ENCODE results near the gene ORMDL3. TPM values are rescaled to one million over a fixed set of nuclear protein-coding genes. Genes with fewer than 3 reads are reported as not detected.

Gene ORMDL3
- total and polyA plus RNA-seq, 10 of the 15 experiments (the other 5 are each of a cell fraction or from before 2014, with no cell fraction given), result 8.8 to 98.1 (median 49.9) TPM

DNA sequence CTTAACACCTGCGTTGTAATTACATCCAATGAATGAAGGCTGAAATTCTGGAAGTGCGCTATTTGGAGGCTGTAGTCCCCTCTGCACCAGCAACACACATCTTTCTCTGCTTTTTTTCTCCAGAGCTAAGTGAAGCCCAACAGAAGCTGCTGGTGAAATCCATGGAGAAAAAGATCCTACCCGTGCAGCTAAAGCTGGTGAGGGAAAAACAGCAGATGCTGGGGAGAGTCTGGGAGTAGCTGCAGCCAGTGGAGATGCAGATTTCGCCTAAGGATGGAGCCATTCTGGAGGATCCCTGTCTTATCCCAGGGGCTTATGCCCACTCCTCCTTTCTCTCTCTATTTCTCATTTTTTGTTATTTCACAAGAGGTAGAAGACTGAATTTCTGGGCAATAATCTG lies 48.4 kb upstream of the ORMDL3 start:
- Histone ChIP-seq H3K27me3 (replicated peaks in 1 of 2; ENCODE audit: control insufficient read depth in 2 of 2, insufficient read depth in 2 of 2, low read length in 1 of 2) (peaks cover 0 to 4% of the 10 kb centered on the region in 2 experiments; a peak in 2 of 4 replicates), H3K4me2 (ENCODE audit: control insufficient read depth, insufficient read depth) (no peak overlapping the region), H3K4me1 (ENCODE audit: control insufficient read depth, insufficient read depth, low read length) (peaks cover 6% of the 10 kb centered on the region), H3K9ac (ENCODE audit: control insufficient read depth, insufficient read depth, low read length) (no peak overlapping the region), H3K36me3 (ENCODE audit: control insufficient read depth in 2 of 2, insufficient read depth in 2 of 2, low read length in 1 of 2) (no peaks in the 10 kb centered on the region), H3K9me3 (replicated peaks; ENCODE audit: control insufficient read depth, insufficient read depth, low read length) (no peaks in the 10 kb centered on the region), H3K4me3 (no peak overlapping the region), H3K79me2 (ENCODE audit: control insufficient read depth, insufficient read depth, low read length) (peaks cover 2% of the 10 kb centered on the region), H2AFZ (ENCODE audit: control insufficient read depth, low read depth, low read length) (no peak overlapping the region), H4K20me1 (ENCODE audit: control insufficient read depth, insufficient read depth) (no peaks in the 10 kb centered on the region), H3K27ac (ENCODE audit: control insufficient read depth, insufficient read depth) (no peak overlapping the region)
- ChIA-PET SMC1A (ENCODE audit: uncharacterized antibody, unreplicated experiment) (interaction anchor here (2.0 to 2.8 kb wide), 3 partner anchors 18 to 103 kb away, joined by 8 to 19 read pairs (median 9); no protein-coding TSS in a partner anchor), RAD21 (ENCODE audit: unreplicated experiment) (interaction anchor here (0.5 to 1.0 kb wide), 3 partner anchors 103 to 197 kb away, joined by 3 read pairs; no protein-coding TSS in a partner anchor), CTCF (interaction anchor here (0.6 to 9.0 kb wide), 6 partner anchors 19 to 354 kb away, joined by 3 to 120 read pairs (median 4); no protein-coding TSS in a partner anchor), POLR2A (interaction anchor here (0.5 to 0.9 kb wide), 3 partner anchors 17 to 232 kb away, joined by 3 to 4 read pairs (median 3); no protein-coding TSS in a partner anchor)
- in situ Hi-C loops (cut with MboI) (no loop called here), intact Hi-C loops (cut with micrococcal nuclease; ENCODE audit: unreplicated experiment) (no loop called here)
- BruUV-seq (replicated peaks), result no TSS peak
- TF ChIP-seq ATF7 (IDR thresholded peaks at IDR 0.05; ENCODE audit: low read depth) (no peak), JUND (IDR thresholded peaks at IDR 0.05; ENCODE audit: low read depth, low read length) (no peak)
- WGBS (ENCODE audit: insufficient coverage, insufficient replicate concordance, low lambda C conversion rate, missing lambda C conversion rate), result 73% methylated on average over 4 of the region's 4 CpGs
- FAIRE-seq (no peak), DNase-seq (ENCODE audit: low read depth, low spot score) (no peak), ATAC-seq (no peak)

DNA sequence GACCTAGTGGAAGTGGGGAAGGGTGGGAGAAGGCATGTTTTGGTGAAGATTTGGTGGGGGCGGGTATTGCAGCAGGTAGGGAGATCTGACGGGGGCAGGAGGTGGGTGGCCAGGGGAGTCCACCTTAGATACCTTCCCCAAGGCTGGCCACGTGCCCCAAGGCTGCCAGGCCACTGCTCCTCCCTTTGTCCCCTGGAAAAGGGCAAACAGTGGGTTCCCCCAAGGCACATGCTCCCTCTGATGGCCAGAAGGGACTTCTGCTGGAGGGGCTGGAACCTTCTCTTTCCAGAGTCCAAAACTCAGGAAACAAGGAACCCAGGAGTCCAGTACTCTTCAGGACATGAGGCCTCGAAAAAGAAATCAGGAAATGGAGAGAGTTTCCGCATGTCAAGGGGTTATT lies 47.0 kb upstream of the ORMDL3 start:
- no peaks in the 10 kb centered on the region for H3K79me2 ChIP-seq (ENCODE audit: control insufficient read depth, insufficient read depth, low read length)
- in situ Hi-C loops (cut with MboI) (no loop called here), intact Hi-C loops (cut with micrococcal nuclease; ENCODE audit: unreplicated experiment) (no loop called here)
- ChIA-PET CTCF (interaction anchor here (0.6 to 1.1 kb wide), 4 partner anchors 11 to 53 kb away, joined by 3 to 4 read pairs (median 4); no protein-coding TSS in a partner anchor), SMC1A (ENCODE audit: uncharacterized antibody, unreplicated experiment) (interaction anchor here (2.6 kb wide), 1 partner anchor 101 kb away, joined by 19 read pairs; no protein-coding TSS in a partner anchor), RAD21 (ENCODE audit: unreplicated experiment) (interaction anchor here (0.9 to 1.8 kb wide), 2 partner anchors 15 to 99 kb away, joined by 3 to 4 read pairs; no protein-coding TSS in a partner anchor), POLR2A (interaction anchor here (0.6 to 0.7 kb wide), 3 partner anchors 12 to 221 kb away, joined by 4 to 11 read pairs (median 5); partner anchors contain the start of gene GSDMA)
- FAIRE-seq (no peak), ATAC-seq (no peak), DNase-seq (ENCODE audit: low read depth, low spot score) (no peak)
- WGBS (ENCODE audit: insufficient coverage, insufficient replicate concordance, low lambda C conversion rate, missing lambda C conversion rate), result 24% methylated on average over 5 of the region's 5 CpGs
- no peak overlapping the region for H3K4me3 ChIP-seq
- no peak for TF ChIP-seq SP1 (IDR thresholded peaks at IDR 0.05; ENCODE audit: low read depth, low read length)
- TF ChIP-seq, protein P1, sequence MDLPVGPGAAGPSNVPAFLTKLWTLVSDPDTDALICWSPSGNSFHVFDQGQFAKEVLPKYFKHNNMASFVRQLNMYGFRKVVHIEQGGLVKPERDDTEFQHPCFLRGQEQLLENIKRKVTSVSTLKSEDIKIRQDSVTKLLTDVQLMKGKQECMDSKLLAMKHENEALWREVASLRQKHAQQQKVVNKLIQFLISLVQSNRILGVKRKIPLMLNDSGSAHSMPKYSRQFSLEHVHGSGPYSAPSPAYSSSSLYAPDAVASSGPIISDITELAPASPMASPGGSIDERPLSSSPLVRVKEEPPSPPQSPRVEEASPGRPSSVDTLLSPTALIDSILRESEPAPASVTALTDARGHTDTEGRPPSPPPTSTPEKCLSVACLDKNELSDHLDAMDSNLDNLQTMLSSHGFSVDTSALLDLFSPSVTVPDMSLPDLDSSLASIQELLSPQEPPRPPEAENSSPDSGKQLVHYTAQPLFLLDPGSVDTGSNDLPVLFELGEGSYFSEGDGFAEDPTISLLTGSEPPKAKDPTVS (IDR thresholded peaks at IDR 0.05; ENCODE audit: low read depth, low read length), result no peak
- no peak for TF ChIP-seq RBBP5 (conservative IDR thresholded peaks at IDR 0.05)
- no peak for TF ChIP-seq CREB1 (IDR thresholded peaks at IDR 0.05; ENCODE audit: low read depth)
- no peak for TF ChIP-seq ATF7 (IDR thresholded peaks at IDR 0.05; ENCODE audit: low read depth)
- no peaks in the 10 kb centered on the region for H4K20me1 ChIP-seq (ENCODE audit: control insufficient read depth, insufficient read depth)
- H3K36me3 ChIP-seq (ENCODE audit: control insufficient read depth in 2 of 2, insufficient read depth in 2 of 2, low read length in 1 of 2), result no peaks in the 10 kb centered on the region
- H3K4me2 ChIP-seq (ENCODE audit: control insufficient read depth, insufficient read depth), result no peak overlapping the region
- no peak overlapping the region for H3K9ac ChIP-seq (ENCODE audit: control insufficient read depth, insufficient read depth, low read length)
- H2AFZ ChIP-seq (ENCODE audit: control insufficient read depth, low read depth, low read length), result no peak overlapping the region
- H3K4me1 ChIP-seq (ENCODE audit: control insufficient read depth, insufficient read depth, low read length), result peaks cover 1% of the 10 kb centered on the region; the same call in 1 of the 2 replicates
- peaks cover 0 to 4% of the 10 kb centered on the region in 2 experiments; a peak in 2 of 4 replicates for H3K27me3 ChIP-seq (replicated peaks in 1 of 2; ENCODE audit: control insufficient read depth in 2 of 2, insufficient read depth in 2 of 2, low read length in 1 of 2)
- H3K27ac ChIP-seq (ENCODE audit: control insufficient read depth, insufficient read depth), result no peak overlapping the region
- BruUV-seq (replicated peaks), result no TSS peak
- H3K9me3 ChIP-seq (replicated peaks; ENCODE audit: control insufficient read depth, insufficient read depth, low read length), result no peaks in the 10 kb centered on the region

Data from GM12878 (cell line).